ENCODE data around the gene NT5C3B. TPM values are rescaled to one million over a fixed set of nuclear protein-coding genes. Genes with fewer than 3 reads are reported as not detected.

The NT5C3B gene
- total and polyA plus RNA-seq, 2 donors (not counting 3 experiments of a cell fraction or from before 2014, with no cell fraction given) = 67.3 to 92.5 TPM

- FAIRE-seq = no peak
- Histone ChIP-seq H3K9me1 (replicated peaks; ENCODE audit: control insufficient read depth, extremely low read depth, insufficient read depth, low read length) (no peaks in the 10 kb centered on the region), H3K27ac (ENCODE audit: insufficient read depth, low read depth, low read length) (no peak overlapping the region), H3K36me3 (ENCODE audit: control insufficient read depth in 2 of 2, extremely low read depth in 1 of 2, insufficient read depth in 2 of 2, low read length in 2 of 2) (peaks cover 0 to 21% of the 10 kb centered on the region in 2 experiments), H3K27me3 (ENCODE audit: control insufficient read depth in 2 of 2, insufficient read depth in 2 of 2, low read length in 2 of 2) (no peaks in the 10 kb centered on the region), H3K4me2 (ENCODE audit: insufficient read depth, low read length) (no peak overlapping the region), H3K79me2 (ENCODE audit: control insufficient read depth, insufficient read depth, low read length) (peaks cover 28% of the 10 kb centered on the region), H2AFZ (ENCODE audit: low read depth, low read length) (no peak overlapping the region), H4K20me1 (replicated peaks; ENCODE audit: control insufficient read depth, extremely low read depth, insufficient read depth, low read length) (no peaks in the 10 kb centered on the region), H3K9ac (replicated peaks; ENCODE audit: extremely low read depth, insufficient read depth, low read length) (no peak overlapping the region), H3K9me3 (replicated peaks; ENCODE audit: control insufficient read depth, insufficient read depth, low read length) (no peaks in the 10 kb centered on the region), H3K4me1 (ENCODE audit: control insufficient read depth, extremely low read depth, insufficient read depth, low read length) (peaks cover 18% of the 10 kb centered on the region), H3K4me3 (replicated peaks in 1 of 3; ENCODE audit: insufficient read depth in 1 of 3, low read depth in 1 of 3, low read length in 3 of 3) (no peak overlapping the region)
- ChIA-PET CTCF (no interaction called here), POLR2A (no interaction called here)
- intact Hi-C loops (cut with micrococcal nuclease) = no loop called here
- no TSS peak for BruUV-seq (replicated peaks)
- dilution Hi-C loops (cut with MboI; ENCODE audit: extremely low pct_ligation_motif_present, low sequenced_read_pairs) = no loop called here
- DNase-seq (ENCODE audit: low read depth, low spot score) = no peak
- TF ChIP-seq, protein P1, sequence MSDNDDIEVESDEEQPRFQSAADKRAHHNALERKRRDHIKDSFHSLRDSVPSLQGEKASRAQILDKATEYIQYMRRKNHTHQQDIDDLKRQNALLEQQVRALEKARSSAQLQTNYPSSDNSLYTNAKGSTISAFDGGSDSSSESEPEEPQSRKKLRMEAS (IDR thresholded peaks at IDR 0.05; ENCODE audit: insufficient read depth, insufficient read length) = no peak
- TF ChIP-seq POLR2A (IDR thresholded peaks at IDR 0.05; ENCODE audit: low read depth, low read length) = no peak
- no peak for TF ChIP-seq JUN (IDR thresholded peaks at IDR 0.05; ENCODE audit: borderline replicate concordance, insufficient read depth, insufficient read length, low read depth)
- no peak for TF ChIP-seq MYC (IDR thresholded peaks at IDR 0.05; ENCODE audit: low read depth, low read length)
- TF ChIP-seq, protein P2, sequence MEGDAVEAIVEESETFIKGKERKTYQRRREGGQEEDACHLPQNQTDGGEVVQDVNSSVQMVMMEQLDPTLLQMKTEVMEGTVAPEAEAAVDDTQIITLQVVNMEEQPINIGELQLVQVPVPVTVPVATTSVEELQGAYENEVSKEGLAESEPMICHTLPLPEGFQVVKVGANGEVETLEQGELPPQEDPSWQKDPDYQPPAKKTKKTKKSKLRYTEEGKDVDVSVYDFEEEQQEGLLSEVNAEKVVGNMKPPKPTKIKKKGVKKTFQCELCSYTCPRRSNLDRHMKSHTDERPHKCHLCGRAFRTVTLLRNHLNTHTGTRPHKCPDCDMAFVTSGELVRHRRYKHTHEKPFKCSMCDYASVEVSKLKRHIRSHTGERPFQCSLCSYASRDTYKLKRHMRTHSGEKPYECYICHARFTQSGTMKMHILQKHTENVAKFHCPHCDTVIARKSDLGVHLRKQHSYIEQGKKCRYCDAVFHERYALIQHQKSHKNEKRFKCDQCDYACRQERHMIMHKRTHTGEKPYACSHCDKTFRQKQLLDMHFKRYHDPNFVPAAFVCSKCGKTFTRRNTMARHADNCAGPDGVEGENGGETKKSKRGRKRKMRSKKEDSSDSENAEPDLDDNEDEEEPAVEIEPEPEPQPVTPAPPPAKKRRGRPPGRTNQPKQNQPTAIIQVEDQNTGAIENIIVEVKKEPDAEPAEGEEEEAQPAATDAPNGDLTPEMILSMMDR (IDR thresholded peaks at IDR 0.05; ENCODE audit: extremely low read depth in 1 of 2, insufficient read depth in 1 of 2, low read depth in 1 of 2, low read length in 2 of 2) = no peak
- TF ChIP-seq FOS (IDR thresholded peaks at IDR 0.05; ENCODE audit: borderline replicate concordance, insufficient read depth, low read length) = no peak
- no peak for TF ChIP-seq POLR2AphosphoS5 (IDR thresholded peaks at IDR 0.05; ENCODE audit: insufficient read depth, low read depth, low read length)
- no peak for TF ChIP-seq GATA2 (IDR thresholded peaks at IDR 0.05; ENCODE audit: insufficient read depth, insufficient read length, low read depth, low read length)
- TF ChIP-seq EZH2 (IDR thresholded peaks at IDR 0.05; ENCODE audit: borderline replicate concordance, low read depth, low read length, severe bottlenecking) = no peak
Measured at GRCh38 chr17:41816637-41817320, 19.3 kb downstream of the NT5C3B start.

Measured in endothelial cell of umbilical vein (primary cell).